ENCODE measurements around the gene NMU.

The NMU gene

GRCh38 chr4:55668449-55668848 lies 32.4 kb upstream of the NMU start (continued):
- TF ChIP-seq ZNF596 (tag by site-specific recombination; IDR thresholded peaks at IDR 0.05) (no peak), ZNF19 (tag by site-specific recombination; IDR thresholded peaks at IDR 0.05; ENCODE audit: low read depth) (no peak), ZNF24 (tag by site-specific recombination; IDR thresholded peaks at IDR 0.05) (no peak), ZBTB7A (tag by site-specific recombination; IDR thresholded peaks at IDR 0.05; ENCODE audit: low read depth) (no peak)
- TF ChIP-seq, protein P1, sequence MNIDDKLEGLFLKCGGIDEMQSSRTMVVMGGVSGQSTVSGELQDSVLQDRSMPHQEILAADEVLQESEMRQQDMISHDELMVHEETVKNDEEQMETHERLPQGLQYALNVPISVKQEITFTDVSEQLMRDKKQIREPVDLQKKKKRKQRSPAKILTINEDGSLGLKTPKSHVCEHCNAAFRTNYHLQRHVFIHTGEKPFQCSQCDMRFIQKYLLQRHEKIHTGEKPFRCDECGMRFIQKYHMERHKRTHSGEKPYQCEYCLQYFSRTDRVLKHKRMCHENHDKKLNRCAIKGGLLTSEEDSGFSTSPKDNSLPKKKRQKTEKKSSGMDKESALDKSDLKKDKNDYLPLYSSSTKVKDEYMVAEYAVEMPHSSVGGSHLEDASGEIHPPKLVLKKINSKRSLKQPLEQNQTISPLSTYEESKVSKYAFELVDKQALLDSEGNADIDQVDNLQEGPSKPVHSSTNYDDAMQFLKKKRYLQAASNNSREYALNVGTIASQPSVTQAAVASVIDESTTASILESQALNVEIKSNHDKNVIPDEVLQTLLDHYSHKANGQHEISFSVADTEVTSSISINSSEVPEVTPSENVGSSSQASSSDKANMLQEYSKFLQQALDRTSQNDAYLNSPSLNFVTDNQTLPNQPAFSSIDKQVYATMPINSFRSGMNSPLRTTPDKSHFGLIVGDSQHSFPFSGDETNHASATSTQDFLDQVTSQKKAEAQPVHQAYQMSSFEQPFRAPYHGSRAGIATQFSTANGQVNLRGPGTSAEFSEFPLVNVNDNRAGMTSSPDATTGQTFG (tag by site-specific recombination; IDR thresholded peaks at IDR 0.05; ENCODE audit: borderline replicate concordance), result no peak

GRCh38 chr4:55666535-55666934 lies 30.4 kb upstream of the NMU start:
- Histone ChIP-seq H3K4me1 (ENCODE audit: control insufficient read depth, insufficient read depth, low read length) (no peaks in the 10 kb centered on the region), H3K36me3 (ENCODE audit: control insufficient read depth in 2 of 2, insufficient read depth in 1 of 2, low read length in 2 of 2) (no peaks in the 10 kb centered on the region), H3K4me3 (ENCODE audit: low read depth, low read length) (no peak overlapping the region), H3K9me3 (ENCODE audit: control insufficient read depth, insufficient read depth, low read depth, low read length) (no peaks in the 10 kb centered on the region), H3K27ac (ENCODE audit: extremely low read depth, low read depth, low read length) (no peak overlapping the region)
- TF ChIP-seq ZNF560 (tag by site-specific recombination; IDR thresholded peaks at IDR 0.05; ENCODE audit: borderline replicate concordance), result no peak
- peak; percentile 61; the same call in 1 of the 2 replicates for TF ChIP-seq SCRT1 (tag by site-specific recombination; IDR thresholded peaks at IDR 0.05; ENCODE audit: borderline replicate concordance)
- TF ChIP-seq ZNF146 (tag by site-specific recombination; IDR thresholded peaks at IDR 0.05), result no peak
- TF ChIP-seq SCRT2 (tag by site-specific recombination; IDR thresholded peaks at IDR 0.05), result peak; percentile 81
- CTCF ChIA-PET, result interaction anchor here (0.7 kb wide), 1 partner anchor 68 kb away, joined by 3 read pairs; no protein-coding TSS in a partner anchor
- POLR2A ChIA-PET, result no interaction called here

DNA sequence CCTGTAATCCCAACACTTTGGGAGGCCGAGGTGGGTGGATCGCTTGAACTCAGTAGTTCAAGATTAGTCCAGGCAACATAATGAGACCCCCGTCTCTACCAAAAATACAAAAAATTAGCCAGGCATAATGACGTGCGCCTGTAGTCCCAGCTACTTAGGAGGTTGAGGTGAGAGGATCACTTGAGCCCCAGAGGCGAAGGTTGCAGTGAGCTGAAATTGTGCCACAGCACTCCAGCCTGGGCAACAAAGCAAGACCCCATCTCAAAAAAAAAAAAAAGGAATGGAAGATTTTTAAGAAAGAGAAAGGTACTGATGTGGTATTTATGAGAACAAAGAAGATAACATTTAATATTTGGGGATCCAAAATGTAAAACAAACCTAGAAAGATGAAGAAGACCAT lies 27.0 kb upstream of the NMU start:
- TF ChIP-seq ZNF112 (tag by site-specific recombination; IDR thresholded peaks at IDR 0.05) (no peak), ZNF626 (tag by site-specific recombination; IDR thresholded peaks at IDR 0.05) (no peak), ZNF654 (tag by site-specific recombination; IDR thresholded peaks at IDR 0.05; ENCODE audit: low read depth) (no peak), ZNF423 (tag by site-specific recombination; IDR thresholded peaks at IDR 0.05) (no peak), ZNF211 (tag by site-specific recombination; IDR thresholded peaks at IDR 0.05; ENCODE audit: low read depth) (no peak), ZNF701 (tag by site-specific recombination; IDR thresholded peaks at IDR 0.05) (no peak), RBAK (tag by site-specific recombination; IDR thresholded peaks at IDR 0.05) (no peak), ZSCAN16 (tag by site-specific recombination; IDR thresholded peaks at IDR 0.05) (no peak), ZNF341 (tag by site-specific recombination; IDR thresholded peaks at IDR 0.05; ENCODE audit: low read depth) (no peak)
- TF ChIP-seq, protein P2, sequence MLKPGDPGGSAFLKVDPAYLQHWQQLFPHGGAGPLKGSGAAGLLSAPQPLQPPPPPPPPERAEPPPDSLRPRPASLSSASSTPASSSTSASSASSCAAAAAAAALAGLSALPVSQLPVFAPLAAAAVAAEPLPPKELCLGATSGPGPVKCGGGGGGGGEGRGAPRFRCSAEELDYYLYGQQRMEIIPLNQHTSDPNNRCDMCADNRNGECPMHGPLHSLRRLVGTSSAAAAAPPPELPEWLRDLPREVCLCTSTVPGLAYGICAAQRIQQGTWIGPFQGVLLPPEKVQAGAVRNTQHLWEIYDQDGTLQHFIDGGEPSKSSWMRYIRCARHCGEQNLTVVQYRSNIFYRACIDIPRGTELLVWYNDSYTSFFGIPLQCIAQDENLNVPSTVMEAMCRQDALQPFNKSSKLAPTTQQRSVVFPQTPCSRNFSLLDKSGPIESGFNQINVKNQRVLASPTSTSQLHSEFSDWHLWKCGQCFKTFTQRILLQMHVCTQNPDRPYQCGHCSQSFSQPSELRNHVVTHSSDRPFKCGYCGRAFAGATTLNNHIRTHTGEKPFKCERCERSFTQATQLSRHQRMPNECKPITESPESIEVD (tag by site-specific recombination; IDR thresholded peaks at IDR 0.05), result no peak
- Histone ChIP-seq H3K4me3 (ENCODE audit: low read depth, low read length) (no peak overlapping the region), H3K27ac (ENCODE audit: extremely low read depth, low read depth, low read length) (no peak overlapping the region), H3K4me1 (ENCODE audit: control insufficient read depth, insufficient read depth, low read length) (no peaks in the 10 kb centered on the region), H3K9me3 (ENCODE audit: control insufficient read depth, insufficient read depth, low read depth, low read length) (no peaks in the 10 kb centered on the region), H3K36me3 (ENCODE audit: control insufficient read depth in 2 of 2, insufficient read depth in 1 of 2, low read length in 2 of 2) (no peaks in the 10 kb centered on the region)
- ChIA-PET POLR2A (no interaction called here), CTCF (no interaction called here)
